HepG2 (cell line): Measurements from ENCODE around the gene OR10A3. TPM values are rescaled to one million over a fixed set of nuclear protein-coding genes. Genes with fewer than 3 reads are reported as not detected.

Experiments
- ATF7 ChIP-seq, 2 experiments: fragments of 450-650 bp in 1 of 2; sonication (generic) in 1 of 2; formaldehyde crosslinking in 1 of 2; IDR thresholded peaks; 2 replicates each; pipeline versions ENCODE4 v1.4.0 to v1.6.1; 2016 to 2020; ENCODE audit warnings: antibody characterized with exemption in 1 of 2, mild to moderate bottlenecking in 1 of 2, missing genetic modification reagents in 1 of 2
- DRAP1 ChIP-seq: IDR thresholded peaks from 2 replicates; pipeline ENCODE4 v1.6.1; 2016; ENCODE audit warnings: missing genetic modification reagents, missing compliant biosample characterization
- GPBP1L1 ChIP-seq: sonication (generic); formaldehyde crosslinking; IDR thresholded peaks from 2 replicates; pipeline ENCODE4 v1.5.0; 2020; ENCODE audit warnings: mild to moderate bottlenecking, missing genetic modification reagents
- LCORL ChIP-seq, 2 experiments: fragments of 450-650 bp in 1 of 2; sonication (generic) in 1 of 2; formaldehyde crosslinking in 1 of 2; IDR thresholded peaks; 2 replicates each; pipeline versions ENCODE4 v1.5.0 to v1.6.1; 2017 to 2020; ENCODE audit warnings: antibody characterized with exemption in 1 of 2, missing genetic modification reagents in 1 of 2
- PRDM15 ChIP-seq: sonication (generic); formaldehyde crosslinking; IDR thresholded peaks from 2 replicates; pipeline ENCODE4 v1.4.0; 2020; ENCODE audit warnings: missing genetic modification reagents
- RBFOX2 ChIP-seq: fragments of 200-400 bp; formaldehyde crosslinking; IDR thresholded peaks from 2 replicates; pipeline ENCODE4 v1.6.1; 2017; ENCODE audit warnings: low read depth, mild to moderate bottlenecking, low read length
- RCOR2 ChIP-seq: IDR thresholded peaks from 2 replicates; pipeline ENCODE4 v1.6.1; 2016; ENCODE audit warnings: missing biosample characterization, missing genetic modification reagents
- SMAD3 ChIP-seq: sonication (generic); formaldehyde crosslinking; IDR thresholded peaks from 2 replicates; pipeline ENCODE4 v1.4.0; 2020; ENCODE audit warnings: missing genetic modification reagents
- SNAI1 ChIP-seq: sonication (generic); formaldehyde crosslinking; IDR thresholded peaks from 2 replicates; pipeline ENCODE4 v1.5.0; 2020; ENCODE audit warnings: mild to moderate bottlenecking, missing genetic modification reagents, borderline replicate concordance
- TAF15 ChIP-seq: fragments of 200-400 bp; formaldehyde crosslinking; IDR thresholded peaks from one replicate; pipeline ENCODE4 v1.6.1; 2018; ENCODE audit warnings: mild to moderate bottlenecking, low read depth, low read length; ENCODE audit not compliant: poor library complexity, severe bottlenecking
- TBL1XR1 ChIP-seq: fragments of 150-350 bp; IDR thresholded peaks from 2 replicates; pipeline ENCODE4 v1.6.1; 2014; ENCODE audit warnings: borderline replicate concordance, low read length; ENCODE audit not compliant: partially characterized antibody
- TCF12 ChIP-seq, 2 experiments: fragments of 450-650 bp in 1 of 2; sonication (generic) in 1 of 2; formaldehyde crosslinking in 1 of 2; IDR thresholded peaks; 2 replicates each; pipeline versions ENCODE4 v1.6.1 to v1.8.0; 2017 to 2022; ENCODE audit warnings: antibody characterized with exemption in 1 of 2, mild to moderate bottlenecking in 1 of 2, missing genetic modification reagents in 1 of 2, moderate library complexity in 1 of 2
- TERF1 ChIP-seq: sonication (generic); formaldehyde crosslinking; IDR thresholded peaks from 2 replicates; pipeline ENCODE4 v1.8.0; 2022; ENCODE audit warnings: mild to moderate bottlenecking, missing genetic modification reagents, moderate library complexity
- YY1 ChIP-seq: IDR thresholded peaks from 2 replicates; pipeline ENCODE4 v1.6.1; 2011; ENCODE audit warnings: low read length, low read depth, moderate library complexity, mild to moderate bottlenecking; ENCODE audit not compliant: insufficient read depth, insufficient replicate concordance
- ZMAT3 ChIP-seq: sonication (generic); formaldehyde crosslinking; conservative IDR thresholded peaks from 2 replicates; pipeline ENCODE4 v1.7.0; 2021; ENCODE audit warnings: missing genetic modification reagents
- ZNF225 ChIP-seq: sonication (generic); formaldehyde crosslinking; IDR thresholded peaks from 2 replicates; pipeline ENCODE4 v1.4.0; 2020; ENCODE audit warnings: mild to moderate bottlenecking, missing genetic modification reagents
- ZNF234 ChIP-seq: sonication (generic); formaldehyde crosslinking; conservative IDR thresholded peaks from 2 replicates; pipeline ENCODE4 v1.5.1; 2020; ENCODE audit warnings: mild to moderate bottlenecking, missing genetic modification reagents
- ZNF550 ChIP-seq: sonication (generic); formaldehyde crosslinking; IDR thresholded peaks from 2 replicates; pipeline ENCODE4 v1.4.0; 2020; ENCODE audit warnings: mild to moderate bottlenecking, missing genetic modification reagents, borderline replicate concordance
- ZNF766 ChIP-seq: sonication (generic); formaldehyde crosslinking; IDR thresholded peaks from 2 replicates; pipeline ENCODE4 v1.5.0; 2020; ENCODE audit warnings: missing genetic modification reagents, borderline replicate concordance
- ZNF773 ChIP-seq: sonication (generic); formaldehyde crosslinking; IDR thresholded peaks from 2 replicates; pipeline ENCODE4 v1.4.0; 2020; ENCODE audit warnings: missing genetic modification reagents, borderline replicate concordance
- ZNF891 ChIP-seq: sonication (generic); formaldehyde crosslinking; IDR thresholded peaks from 2 replicates; pipeline ENCODE4 v1.5.0; 2020; ENCODE audit warnings: mild to moderate bottlenecking, missing genetic modification reagents
- ZSCAN12 ChIP-seq: sonication (generic); formaldehyde crosslinking; IDR thresholded peaks from 2 replicates; pipeline ENCODE4 v1.9.0; 2021; ENCODE audit warnings: mild to moderate bottlenecking, missing genetic modification reagents
- polyA plus RNA-seq, 8 experiments: library from polyadenylated mRNA; depleted of rRNA in 3 of 8; stranded (reverse) in 7 of 8; unstranded in 1 of 8; fragments of >200 nt; fragmentation: Illumina TruSeq in 4 of 8; extraction: Trizol in 4 of 8; gene quantifications; 2 replicates each; pipeline versions ENCODE4 v1.2.1 to v1.2.3, GENCODE V29; 2011 to 2016; ENCODE audit warnings: low read depth in 4 of 8, missing spikeins in 1 of 8, mixed read lengths in 1 of 8; ENCODE audit not compliant: insufficient read depth in 1 of 8
- total RNA-seq, 5 experiments: library from RNA; depleted of rRNA; stranded (reverse); fragments of >200 nt; fragmentation: Illumina TruSeq; extraction: Trizol; gene quantifications; 2 replicates each; pipeline ENCODE4 v1.2.3, GENCODE V29; 2016; ENCODE audit warnings: low read depth in 1 of 5

The OR10A3 gene
- total and polyA plus RNA-seq, 2 of the 13 experiments (the other 11 are each of a cell fraction or from before 2014, with no cell fraction given): not detected

GRCh38 chr11:7986768-7987559, 45.5 kb upstream of the OR10A3 start, which contains the start of gene EIF3F (continued):
- no peak for TF ChIP-seq TAF15
- peak; percentile 76; the same call in 1 of the 2 replicates for TF ChIP-seq ZNF773 (CRISPR knock-in tag)
- TF ChIP-seq RBFOX2: peak; percentile 84
- no peak for TF ChIP-seq TERF1 (CRISPR knock-in tag)
- TF ChIP-seq SNAI1 (CRISPR knock-in tag): no peak
- no peak for TF ChIP-seq PRDM15
- peak; percentile 17; the same call in 1 of the 2 replicates for TF ChIP-seq ATF7 (IDR thresholded peaks at IDR 0.05)
- 0 out of 2 replicates have a peak, but pooled peaks have one; percentile 23 for TF ChIP-seq ATF7 (CRISPR knock-in tag; IDR thresholded peaks at IDR 0.05)
- peak; percentile 85 for TF ChIP-seq TBL1XR1
- peak; percentile 32; the same call in 1 of the 2 replicates for TF ChIP-seq DRAP1
- no peak for TF ChIP-seq TCF12 (IDR thresholded peaks at IDR 0.05)
- TF ChIP-seq TCF12 (CRISPR knock-in tag; IDR thresholded peaks at IDR 0.05): 0 out of 2 replicates have a peak, but pooled peaks have one; percentile 29
- peak; percentile 89 for TF ChIP-seq YY1
- TF ChIP-seq ZSCAN12: no peak
- TF ChIP-seq SMAD3 (CRISPR knock-in tag): peak; percentile 89
- TF ChIP-seq ZNF550: no peak
- peak; percentile 66; the same call in 1 of the 2 replicates for TF ChIP-seq ZNF766
- TF ChIP-seq GPBP1L1 (CRISPR knock-in tag): no peak
- no peak for TF ChIP-seq LCORL (IDR thresholded peaks at IDR 0.05)
- peak; percentile 61; the same call in 1 of the 2 replicates for TF ChIP-seq LCORL (CRISPR knock-in tag; IDR thresholded peaks at IDR 0.05)
- no peak for TF ChIP-seq ZNF891 (CRISPR knock-in tag)
- no peak for TF ChIP-seq RCOR2 (CRISPR knock-in tag)
- no peak for TF ChIP-seq ZNF225
- TF ChIP-seq ZMAT3 (CRISPR knock-in tag): peak; percentile 69; the same call in 1 of the 2 replicates
- TF ChIP-seq ZNF234 (CRISPR knock-in tag): no peak
